ENCODE measurements around the gene B3GALT5.
"Not testable (repeated sequence)": the region's sequence is repeated elsewhere in the genome, so short reads cannot be mapped to it uniquely, and the experiment has no call there.

Gene B3GALT5

GRCh38 chr21:39669485-39669884 lies 56.7 kb downstream of the B3GALT5 start:
- no peak for DNase-seq

GRCh38 chr21:39669976-39670661 lies 57.4 kb downstream of the B3GALT5 start:
- DNase-seq, result no peak

- no peak for DNase-seq
Observed at GRCh38 chr21:39670701-39671100, 58.0 kb downstream of the B3GALT5 start.

- DNase-seq, result no peak
Observed at GRCh38 chr21:39671986-39672385, 59.2 kb downstream of the B3GALT5 start.

- no peak for DNase-seq
Observed at GRCh38 chr21:39673163-39673562, 60.4 kb downstream of the B3GALT5 start.

GRCh38 chr21:39673736-39674135 lies 61.0 kb downstream of the B3GALT5 start:
- no peak for DNase-seq

GRCh38 chr21:39674801-39675200 lies 62.1 kb downstream of the B3GALT5 start:
- DNase-seq, result no peak

- no peak for DNase-seq
Observed at GRCh38 chr21:39675590-39675989, 62.9 kb downstream of the B3GALT5 start.

- no peak for DNase-seq
Observed at GRCh38 chr21:39675993-39676661, 63.4 kb downstream of the B3GALT5 start.

- DNase-seq, result no peak
Observed at GRCh38 chr21:39680216-39680615, 67.5 kb downstream of the B3GALT5 start.

- no peak for DNase-seq
Observed at GRCh38 chr21:39681257-39681656, 68.5 kb downstream of the B3GALT5 start.

GRCh38 chr21:39681845-39682244 lies 69.1 kb downstream of the B3GALT5 start:
- no peak for DNase-seq

- DNase-seq, result no peak
Observed at GRCh38 chr21:39685236-39685635, 72.5 kb downstream of the B3GALT5 start.

GRCh38 chr21:39685991-39686390 lies 73.3 kb downstream of the B3GALT5 start:
- no peak for DNase-seq

GRCh38 chr21:39686646-39687468 lies 74.1 kb downstream of the B3GALT5 start:
- no peak for DNase-seq

GRCh38 chr21:39688010-39688409 lies 75.3 kb downstream of the B3GALT5 start:
- no peak for DNase-seq

GRCh38 chr21:39689860-39690259 lies 77.1 kb downstream of the B3GALT5 start:
- DNase-seq, result not testable (repeated sequence)

GRCh38 chr21:39690454-39690853 lies 77.7 kb downstream of the B3GALT5 start:
- DNase-seq, result no peak

- DNase-seq, result no peak
Observed at GRCh38 chr21:39694750-39695149, 82.0 kb downstream of the B3GALT5 start.

- no peak for DNase-seq
Observed at GRCh38 chr21:39696196-39696595, 83.5 kb downstream of the B3GALT5 start.

- no peak for DNase-seq
Observed at GRCh38 chr21:39696618-39697017, 83.9 kb downstream of the B3GALT5 start.

GRCh38 chr21:39700318-39700717 lies 87.6 kb downstream of the B3GALT5 start:
- DNase-seq, result no peak

GRCh38 chr21:39703578-39703977 lies 90.8 kb downstream of the B3GALT5 start:
- no peak for DNase-seq

- no peak for DNase-seq
Observed at GRCh38 chr21:39705849-39706248, 93.1 kb downstream of the B3GALT5 start.
